ENCODE measurements around the gene PPIP5K2.

GRCh38 chr5:103111468-103111867 is 8.6 kb upstream of the PPIP5K2 start:
- TF ChIP-seq CTCF (IDR thresholded peaks at IDR 0.05) (no peak), POLR2A (IDR thresholded peaks at IDR 0.05) (no peak)
